SH-SY5Y (cell line): ENCODE results near the gene SIAE.

ENCODE experiments used
- GATA2 ChIP-seq: IDR thresholded peaks from 2 replicates; pipeline ENCODE4 v1.6.1; 2011; ENCODE audit warnings: mild to moderate bottlenecking, low read depth, low read length
- GATA3 ChIP-seq: IDR thresholded peaks from 2 replicates; pipeline ENCODE4 v1.6.1; 2011; ENCODE audit warnings: low read depth, mild to moderate bottlenecking, low read length, moderate library complexity

GRCh38 chr11:124669193-124669592, 4.3 kb downstream of the SIAE start:
- TF ChIP-seq GATA2: no peak
- no peak for TF ChIP-seq GATA3
